Activated CD4-positive, alpha-beta T cell treated with anti-CD3 and anti-CD28 coated beads, Interleukin-2, amount 10 ng/mL, durations not matched to agents 24 days and 14 days (primary cell): ENCODE measurements around the gene SARM1. TPM values are rescaled to one million over a fixed set of nuclear protein-coding genes. Genes with fewer than 3 reads are reported as not detected.

Experiments
- DNase-seq: peaks from one replicate; pipeline ENCODE4 v3.0.0; 2022
- H3K27ac Mint-ChIP-seq: one replicate; pipeline ENCODE4 v1.8.0; 2022; ENCODE audit warnings: mild to moderate bottlenecking, mixed read lengths
- H3K27me3 Mint-ChIP-seq: one replicate; pipeline ENCODE4 v1.8.0; 2022; ENCODE audit warnings: mixed read lengths
- H3K36me3 Mint-ChIP-seq: one replicate; pipeline ENCODE4 v1.8.0; 2022; ENCODE audit warnings: low read depth, mild to moderate bottlenecking, mixed read lengths
- H3K4me1 Mint-ChIP-seq: one replicate; pipeline ENCODE4 v1.8.0; 2021; ENCODE audit warnings: mixed read lengths
- H3K4me3 Mint-ChIP-seq: one replicate; pipeline ENCODE4 v1.8.0; 2022; ENCODE audit warnings: mild to moderate bottlenecking, moderate library complexity, mixed read lengths
- H3K9me3 Mint-ChIP-seq: one replicate; pipeline ENCODE4 v1.8.0; 2021; ENCODE audit warnings: mixed read lengths
- intact Hi-C: fragments of 100-400 bp; cut with micrococcal nuclease; formaldehyde crosslinking; loops from one replicate; pipeline ENCODE4 v1.15.1; 2023
- total RNA-seq: library from RNA; stranded (reverse); gene quantifications from 2 replicates; pipeline ENCODE4 v1.2.3, GENCODE V29; 2022

The SARM1 gene
- 36.4 and 37.7 TPM in 2 replicates for total RNA-seq

DNA sequence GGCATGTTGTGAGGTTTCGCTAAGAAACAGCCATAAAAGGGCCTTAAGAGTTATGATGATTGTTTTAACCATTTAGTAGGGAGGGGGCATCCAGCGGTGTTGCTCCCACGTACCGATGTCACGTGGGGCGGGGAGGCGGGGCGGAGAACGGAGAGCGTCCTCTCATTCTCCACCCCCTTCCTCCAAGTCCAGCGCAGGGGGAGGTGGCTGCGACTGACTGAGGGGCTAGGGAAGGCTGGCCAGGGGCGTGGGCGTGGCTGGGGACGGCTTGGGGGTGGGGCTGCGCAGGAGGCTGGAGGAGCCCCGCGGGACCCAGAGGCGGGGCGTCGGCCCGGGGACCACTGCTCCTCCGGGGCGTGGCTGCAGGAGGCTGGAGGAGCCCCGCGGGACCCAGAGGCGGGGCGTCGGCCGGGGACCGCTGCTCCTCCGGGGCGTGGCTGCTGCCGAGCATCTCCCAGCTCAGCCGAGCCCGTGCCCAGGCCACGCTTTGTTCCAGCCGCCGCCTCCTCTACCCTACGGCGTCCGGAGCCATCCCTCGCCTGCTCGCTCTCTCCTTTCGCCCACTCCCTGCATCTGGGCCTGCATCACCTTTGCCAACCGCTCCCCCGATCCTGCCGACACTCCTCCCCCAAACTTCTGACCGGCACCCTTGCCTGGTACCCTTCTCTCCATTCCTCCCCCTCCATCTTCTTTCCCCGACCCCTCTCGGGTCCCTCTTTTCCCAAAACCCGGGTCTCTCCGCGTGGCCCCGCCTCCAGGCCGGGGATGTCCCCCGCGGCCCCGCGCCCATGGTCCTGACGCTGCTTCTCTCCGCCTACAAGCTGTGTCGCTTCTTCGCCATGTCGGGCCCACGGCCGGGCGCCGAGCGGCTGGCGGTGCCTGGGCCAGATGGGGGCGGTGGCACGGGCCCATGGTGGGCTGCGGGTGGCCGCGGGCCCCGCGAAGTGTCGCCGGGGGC lies at the start of gene SARM1:
TSS of gene SARM1 (plus strand) at position 450 of the 958 bp plus-strand sequence. CDS start at position 789, 339 bp downstream.
- Mint-ChIP-seq H3K4me1 (peaks cover 21% of the 10 kb centered on the region), H3K9me3 (no peaks in the 10 kb centered on the region), H3K27me3 (no peaks in the 10 kb centered on the region), H3K36me3 (peaks cover 9% of the 10 kb centered on the region), H3K27ac (peak within 1 kb of the TSS; percentile 91), H3K4me3 (peak within 1 kb of the TSS; percentile 85)
- peak; percentile 96 for DNase-seq
- intact Hi-C loops = loop anchor here (1.0 kb wide), 4 partner anchors 13 to 330 kb away; partner anchors contain the start of genes IFT20, POLDIP2 and TNFAIP1

DNA sequence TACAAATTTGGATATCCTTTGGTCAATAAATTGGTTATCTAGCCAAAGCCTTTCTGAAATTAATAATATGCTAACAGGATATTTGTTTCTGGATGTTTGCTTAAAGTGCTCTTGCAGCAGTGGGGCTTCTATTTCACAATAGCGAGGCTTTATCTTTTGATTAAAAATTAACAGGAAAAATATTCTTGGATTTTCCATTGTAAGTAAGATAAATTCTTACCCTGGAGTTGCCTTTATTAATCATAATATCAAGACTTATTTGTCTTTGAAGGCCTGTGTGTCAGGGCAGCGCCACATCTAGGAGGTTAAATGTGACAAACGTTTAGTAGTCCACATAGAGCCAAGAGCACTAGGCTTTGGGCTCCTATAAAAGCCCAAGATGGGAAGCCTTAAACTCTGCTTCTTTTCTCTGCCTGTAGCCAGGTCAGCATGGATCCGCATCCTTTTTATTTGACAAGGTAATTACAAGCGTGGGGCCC lies 47.2 kb upstream of the SARM1 start:
- Mint-ChIP-seq H3K4me1 (peaks cover 42% of the 10 kb centered on the region), H3K27me3 (no peaks in the 10 kb centered on the region)

DNA sequence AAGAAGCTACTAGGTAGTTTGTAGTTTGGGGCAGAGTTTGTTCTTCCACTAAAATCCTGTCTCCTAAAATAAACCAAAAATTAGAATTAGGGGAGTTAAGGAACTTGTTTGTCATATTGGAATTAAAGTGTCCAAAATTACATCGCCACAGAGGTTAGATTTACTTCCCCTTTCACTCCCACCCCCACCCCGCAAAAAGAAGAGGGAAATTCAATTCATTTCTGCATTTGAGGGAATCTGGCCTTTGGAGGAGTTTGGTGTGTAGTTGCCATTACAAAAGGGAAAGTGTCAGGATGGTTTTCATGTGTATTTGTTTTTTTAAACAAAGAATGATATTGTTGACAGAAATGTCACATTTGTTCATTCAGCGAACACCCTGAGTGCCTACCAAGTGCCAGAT lies 46.7 kb upstream of the SARM1 start:
- no peaks in the 10 kb centered on the region for H3K9me3 Mint-ChIP-seq
- no peak for DNase-seq
- peaks cover 41% of the 10 kb centered on the region for H3K4me1 Mint-ChIP-seq
- no peak overlapping the region for H3K27ac Mint-ChIP-seq
- no peaks in the 10 kb centered on the region for H3K27me3 Mint-ChIP-seq
- H3K4me3 Mint-ChIP-seq = no peak overlapping the region
- H3K36me3 Mint-ChIP-seq = peaks cover 46% of the 10 kb centered on the region
- intact Hi-C loops = no loop called here

More for the DNA sequence above, 47.2 kb upstream of the SARM1 start:
- DNase-seq = no peak
- no peaks in the 10 kb centered on the region for H3K9me3 Mint-ChIP-seq
- no peak overlapping the region for H3K4me3 Mint-ChIP-seq
- intact Hi-C loops = no loop called here
- H3K36me3 Mint-ChIP-seq = peaks cover 46% of the 10 kb centered on the region
- no peak overlapping the region for H3K27ac Mint-ChIP-seq

DNA sequence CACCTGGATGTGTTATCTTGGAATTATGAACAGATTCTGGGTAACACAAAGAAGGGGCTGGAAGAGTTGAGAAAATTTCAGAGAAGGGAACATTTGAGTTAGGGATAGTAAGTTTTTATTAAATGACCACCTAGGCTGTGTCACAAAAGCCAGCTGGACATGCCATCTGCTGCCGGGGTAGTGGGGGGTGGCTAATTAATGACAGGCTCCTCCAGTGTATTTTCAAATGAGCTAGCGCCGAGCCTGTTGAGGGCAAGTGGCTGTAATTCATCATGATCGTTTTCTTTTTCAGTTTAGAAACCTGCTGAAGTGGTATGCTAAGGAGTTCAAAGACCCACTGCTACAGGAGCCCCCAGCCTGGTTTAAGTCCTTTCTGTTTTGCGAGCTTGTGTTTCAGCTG lies 46.3 kb upstream of the SARM1 start:
- Mint-ChIP-seq H3K27me3 (no peaks in the 10 kb centered on the region), H3K36me3 (peaks cover 42% of the 10 kb centered on the region), H3K4me3 (no peak overlapping the region), H3K9me3 (no peaks in the 10 kb centered on the region), H3K4me1 (peaks cover 37% of the 10 kb centered on the region), H3K27ac (no peak overlapping the region)
- no peak for DNase-seq
- intact Hi-C loops = no loop called here

DNA sequence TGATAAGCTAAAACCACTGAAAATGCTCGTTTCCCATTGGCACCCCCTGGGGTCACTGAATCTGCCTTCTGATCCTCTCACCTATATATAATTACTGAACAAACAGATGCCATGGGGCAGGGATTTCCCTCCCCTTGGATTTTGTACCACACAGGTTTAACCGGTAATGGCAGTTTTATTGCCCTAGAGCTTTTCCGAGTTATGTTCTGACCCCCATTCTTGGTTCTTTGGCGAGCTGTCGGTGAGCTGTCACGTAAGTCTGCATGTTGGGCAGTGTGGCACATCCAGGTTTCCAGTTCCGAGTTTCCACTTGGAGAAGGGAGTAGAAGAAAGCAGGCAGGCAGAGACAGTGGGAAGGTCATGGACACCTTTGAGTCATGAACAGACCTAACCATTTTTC lies 45.4 kb upstream of the SARM1 start:
- DNase-seq = no peak
- peak overlapping the region; percentile 29 for H3K27ac Mint-ChIP-seq
- intact Hi-C loops = no loop called here
- no peaks in the 10 kb centered on the region for H3K27me3 Mint-ChIP-seq
- no peaks in the 10 kb centered on the region for H3K9me3 Mint-ChIP-seq
- peaks cover 39% of the 10 kb centered on the region for H3K36me3 Mint-ChIP-seq
- H3K4me3 Mint-ChIP-seq = no peak overlapping the region
- peaks cover 30% of the 10 kb centered on the region for H3K4me1 Mint-ChIP-seq

DNA sequence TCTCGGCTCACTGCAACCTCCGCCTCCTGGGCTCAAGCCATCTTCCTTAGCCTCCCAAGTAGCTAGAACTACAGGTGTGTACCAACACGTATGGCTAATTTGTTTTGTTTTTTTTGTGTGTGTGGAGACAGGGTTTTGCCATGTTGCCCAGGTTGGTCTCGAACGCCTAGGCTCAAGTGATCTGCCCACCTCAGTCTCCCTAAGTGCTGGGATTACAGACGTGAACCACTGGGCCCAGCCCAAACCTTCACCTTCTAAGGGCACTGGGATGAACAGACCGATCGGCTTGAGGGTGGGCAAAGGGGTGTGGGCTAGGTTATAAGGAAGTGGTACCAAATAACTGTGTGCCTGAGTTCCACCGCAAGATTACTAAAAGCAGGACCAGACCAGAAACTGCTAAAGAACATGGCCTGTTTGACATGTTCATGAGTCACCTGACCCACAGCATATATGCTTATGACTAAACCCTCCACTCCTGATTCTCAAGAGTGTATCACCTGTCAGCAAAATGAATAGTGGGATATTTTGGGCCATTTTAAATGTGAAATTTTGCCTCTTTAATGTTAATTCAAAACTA lies 44.4 kb upstream of the SARM1 start:
- Mint-ChIP-seq H3K4me3 (no peak overlapping the region), H3K4me1 (peaks cover 22% of the 10 kb centered on the region), H3K27ac (no peak overlapping the region), H3K27me3 (no peaks in the 10 kb centered on the region), H3K9me3 (no peaks in the 10 kb centered on the region), H3K36me3 (peaks cover 39% of the 10 kb centered on the region)
- intact Hi-C loops = loop anchor here (1.0 kb wide), 1 partner anchor 8 kb away; the partner anchor contains the start of gene TMEM97
- no peak for DNase-seq

DNA sequence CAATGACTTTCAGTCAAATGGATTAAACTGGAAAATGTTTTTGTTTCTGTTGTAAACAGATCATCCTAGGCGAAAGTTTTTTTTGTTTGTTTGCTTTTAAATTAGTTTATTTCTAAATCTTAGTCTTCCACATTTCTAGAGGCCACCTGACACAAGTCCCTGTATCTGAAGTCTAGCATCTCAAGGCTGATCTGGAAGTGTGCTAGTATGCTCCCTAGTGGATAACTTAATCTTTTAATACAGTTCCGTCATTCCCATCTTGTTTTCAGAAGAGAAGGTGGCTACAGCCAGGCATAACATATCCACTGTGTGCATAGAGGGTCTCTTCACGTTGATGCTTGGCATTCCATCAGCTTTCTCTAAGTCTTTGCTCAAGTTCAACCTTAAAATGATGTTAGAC lies 43.8 kb upstream of the SARM1 start:
- Mint-ChIP-seq H3K4me1 (peaks cover 20% of the 10 kb centered on the region), H3K27me3 (no peaks in the 10 kb centered on the region), H3K36me3 (peaks cover 35% of the 10 kb centered on the region), H3K9me3 (no peaks in the 10 kb centered on the region), H3K27ac (no peak overlapping the region), H3K4me3 (no peak overlapping the region)
- no peak for DNase-seq
- intact Hi-C loops = loop anchor here (1.0 kb wide), 1 partner anchor 8 kb away; the partner anchor contains the start of gene TMEM97

DNA sequence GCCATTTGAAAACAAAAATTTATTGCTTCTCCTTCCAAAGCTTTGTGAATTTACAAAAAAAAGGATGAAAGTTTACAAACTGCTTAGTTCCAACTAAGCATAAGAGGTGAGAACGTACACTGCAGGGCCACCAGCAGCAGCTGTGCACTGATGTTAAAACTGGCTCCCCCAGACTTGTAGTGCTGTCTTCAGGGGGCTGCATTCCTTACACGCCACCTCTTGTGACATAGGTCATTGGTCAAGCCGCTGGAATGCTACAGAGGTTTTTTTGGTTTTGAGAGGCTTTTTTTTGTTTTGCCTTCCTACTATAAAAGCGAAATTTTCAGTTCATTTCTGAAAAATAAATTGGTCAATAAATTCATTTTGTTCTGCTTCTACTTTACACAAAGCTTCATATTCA lies 43.2 kb upstream of the SARM1 start:
- intact Hi-C loops = no loop called here
- H3K4me3 Mint-ChIP-seq = no peak overlapping the region
- peaks cover 19% of the 10 kb centered on the region for H3K4me1 Mint-ChIP-seq
- no peaks in the 10 kb centered on the region for H3K27me3 Mint-ChIP-seq
- H3K27ac Mint-ChIP-seq = no peak overlapping the region
- no peak for DNase-seq
- H3K36me3 Mint-ChIP-seq = peaks cover 33% of the 10 kb centered on the region
- no peaks in the 10 kb centered on the region for H3K9me3 Mint-ChIP-seq

DNA sequence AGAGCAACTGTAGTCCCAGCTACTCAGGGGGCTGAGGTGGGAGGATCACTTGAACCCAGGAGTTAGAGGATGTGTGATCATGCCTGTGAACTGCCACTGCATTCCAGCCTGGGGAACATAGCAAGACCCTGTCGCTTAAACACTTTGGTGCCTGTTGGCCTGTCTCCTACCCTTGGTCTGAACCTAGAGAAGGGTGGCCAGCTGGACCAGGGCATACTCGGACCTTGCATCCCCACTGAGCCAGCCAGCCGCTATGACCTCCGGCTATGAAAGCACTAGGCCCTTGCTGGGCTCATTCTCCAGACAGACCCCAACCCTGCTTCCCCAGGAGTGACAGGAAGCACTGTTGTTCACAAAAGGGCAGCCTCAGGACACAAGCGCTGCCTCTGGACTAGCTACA lies 40.8 kb upstream of the SARM1 start:
- no peak for DNase-seq
- Mint-ChIP-seq H3K36me3 (peaks cover 33% of the 10 kb centered on the region), H3K4me1 (peaks cover 26% of the 10 kb centered on the region), H3K4me3 (no peak overlapping the region), H3K27me3 (no peaks in the 10 kb centered on the region), H3K27ac (no peak overlapping the region), H3K9me3 (no peaks in the 10 kb centered on the region)
- intact Hi-C loops = no loop called here

DNA sequence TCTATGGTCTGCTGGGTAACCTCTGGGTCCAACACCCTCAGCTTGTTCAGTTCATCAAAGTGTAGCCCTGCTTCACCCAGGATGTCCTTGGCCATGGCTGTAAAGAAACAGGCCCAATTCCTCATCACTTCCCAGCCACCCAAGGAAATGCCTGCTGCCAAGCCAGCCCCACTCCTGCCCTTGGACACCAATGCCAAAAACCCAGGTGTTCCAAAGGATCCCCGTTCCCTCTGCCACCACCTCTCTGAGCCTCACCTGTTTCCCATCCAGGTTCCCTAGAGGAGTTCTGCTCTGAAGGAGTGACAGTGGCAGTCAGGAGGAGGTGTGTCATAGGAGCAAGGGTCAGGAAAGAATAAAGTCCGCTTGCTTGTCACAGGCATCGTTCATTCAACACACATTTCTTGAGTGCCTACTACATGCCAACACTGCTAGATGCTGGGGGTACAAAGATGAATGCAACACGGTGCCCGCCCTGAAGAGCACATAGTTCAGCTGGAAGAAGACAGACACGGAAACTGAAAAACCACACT lies 39.5 kb upstream of the SARM1 start:
- DNase-seq = no peak
- peaks cover 24% of the 10 kb centered on the region for H3K36me3 Mint-ChIP-seq
- peaks cover 31% of the 10 kb centered on the region for H3K4me1 Mint-ChIP-seq
- intact Hi-C loops = no loop called here
- H3K27me3 Mint-ChIP-seq = no peaks in the 10 kb centered on the region
- H3K9me3 Mint-ChIP-seq = no peaks in the 10 kb centered on the region
- no peak overlapping the region for H3K4me3 Mint-ChIP-seq
- H3K27ac Mint-ChIP-seq = no peak overlapping the region

DNA sequence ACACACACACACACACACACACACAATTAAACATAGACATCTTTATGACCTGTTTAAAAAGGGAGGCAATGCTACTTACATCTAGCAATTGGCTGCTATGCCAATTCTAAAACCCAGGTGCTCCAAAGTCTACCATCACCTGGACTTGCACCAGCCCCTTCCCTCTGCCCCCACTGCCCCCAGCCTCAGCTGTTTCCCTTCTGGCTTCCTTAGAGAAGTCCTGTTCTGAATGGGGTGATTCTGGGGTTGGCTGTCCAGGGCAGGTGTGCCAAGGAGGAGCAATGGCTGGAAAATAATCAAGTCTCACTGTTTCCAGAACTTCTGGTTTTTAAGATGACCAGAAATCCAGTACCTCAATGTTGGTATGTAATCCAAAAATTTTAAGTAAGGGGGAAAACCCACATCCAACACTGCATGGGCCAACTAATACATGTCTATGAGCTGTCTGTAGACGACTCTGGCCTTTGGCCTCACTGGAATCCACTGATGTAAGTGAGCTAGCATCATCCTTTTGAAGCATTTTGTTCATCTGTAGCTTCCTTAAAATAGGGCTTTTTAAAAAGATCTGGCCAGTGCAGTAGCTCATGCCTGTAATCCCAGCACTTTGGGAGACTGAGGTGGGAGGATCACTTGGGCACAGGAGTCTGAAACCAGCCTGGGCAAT lies 38.3 kb upstream of the SARM1 start:
- Mint-ChIP-seq H3K36me3 (peaks cover 14% of the 10 kb centered on the region), H3K27me3 (no peaks in the 10 kb centered on the region), H3K9me3 (no peaks in the 10 kb centered on the region), H3K27ac (no peak overlapping the region), H3K4me1 (peaks cover 30% of the 10 kb centered on the region), H3K4me3 (peak overlapping the region; percentile 97)
- no peak for DNase-seq
- intact Hi-C loops = no loop called here

DNA sequence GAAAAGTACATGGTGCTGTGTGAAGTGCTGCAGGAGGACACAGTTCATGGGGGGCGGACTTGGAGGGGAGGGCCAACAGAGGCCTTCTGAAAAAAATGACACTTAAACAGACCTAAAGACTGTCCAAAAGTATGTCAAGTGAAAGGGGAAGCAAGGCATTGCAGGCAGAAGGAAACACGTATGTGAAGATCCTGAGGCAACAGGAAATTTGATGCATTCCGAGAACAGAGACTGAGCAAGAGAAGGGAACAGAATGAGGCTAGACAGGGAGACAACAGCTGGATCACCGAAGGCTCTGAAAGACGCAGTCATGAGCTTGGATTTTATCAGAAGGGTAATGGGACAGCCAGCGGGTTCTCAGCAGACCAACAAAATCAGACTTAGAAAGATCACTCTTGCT lies 37.3 kb upstream of the SARM1 start:
- intact Hi-C loops = no loop called here
- Mint-ChIP-seq H3K27me3 (no peaks in the 10 kb centered on the region), H3K36me3 (peaks cover 9% of the 10 kb centered on the region), H3K4me3 (peak overlapping the region; percentile 97), H3K27ac (peak overlapping the region; percentile 96), H3K9me3 (no peaks in the 10 kb centered on the region), H3K4me1 (peaks cover 34% of the 10 kb centered on the region)
- DNase-seq = no peak

DNA sequence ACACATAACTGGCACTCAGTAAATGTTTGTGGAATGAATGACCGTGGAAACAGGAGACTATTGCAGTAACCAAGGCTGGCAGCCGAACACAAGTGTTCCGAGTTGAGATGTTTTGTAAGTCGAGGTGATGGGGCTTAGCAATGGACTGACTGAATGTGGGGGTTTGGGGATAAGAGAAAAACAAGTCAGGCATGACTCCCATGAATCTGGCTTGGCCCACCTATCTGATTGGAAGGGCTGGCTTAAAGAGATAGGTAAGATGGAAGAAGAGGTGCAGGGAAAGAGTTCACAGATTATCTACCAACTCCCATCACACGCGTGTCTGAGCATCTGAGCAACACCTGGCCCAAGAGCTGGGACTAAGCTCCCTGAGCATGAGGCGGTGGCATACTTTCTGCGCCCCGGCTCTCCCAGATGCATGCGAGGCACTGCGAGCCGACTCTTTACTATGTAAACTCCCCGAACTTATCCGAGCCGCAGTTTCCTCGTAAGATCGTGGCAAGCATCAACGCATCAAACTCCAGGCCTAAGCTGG lies 36.8 kb upstream of the SARM1 start:
- H3K9me3 Mint-ChIP-seq = no peaks in the 10 kb centered on the region
- DNase-seq = no peak
- H3K27ac Mint-ChIP-seq = peak overlapping the region; percentile 96
- no peaks in the 10 kb centered on the region for H3K27me3 Mint-ChIP-seq
- H3K4me3 Mint-ChIP-seq = peak overlapping the region; percentile 97
- intact Hi-C loops = loop anchor here (1.0 kb wide), 4 partner anchors 15 to 293 kb away; partner anchors contain the start of genes POLDIP2, SARM1 and TMEM97
- peaks cover 11% of the 10 kb centered on the region for H3K36me3 Mint-ChIP-seq
- H3K4me1 Mint-ChIP-seq = peaks cover 34% of the 10 kb centered on the region
